ENCODE measurements around the gene GPATCH4. TPM values are rescaled to one million over a fixed set of nuclear protein-coding genes. Genes with fewer than 3 reads are reported as not detected.

The GPATCH4 gene
- total RNA-seq, 1 donor from 2014 or later, result 33.8 TPM

GRCh38 chr1:156547982-156548381 lies 53.3 kb downstream of the GPATCH4 start:
- DNase-seq (ENCODE audit: low read depth), result no peak

GRCh38 chr1:156547434-156547833 lies 53.8 kb downstream of the GPATCH4 start:
- DNase-seq (ENCODE audit: low read depth), result no peak

- DNase-seq (ENCODE audit: low read depth), result no peak
These were observed 55.0 kb downstream of the GPATCH4 start for GRCh38 chr1:156546267-156546666.

- DNase-seq (ENCODE audit: low read depth), result no peak
These were observed 56.6 kb downstream of the GPATCH4 start for GRCh38 chr1:156544592-156545102.

Other genes with a start within 250 kb of the GPATCH4 start
- 0.55 TPM in 1 of 2 replicates, not detected in the other for gene RHBG, start 232.3 kb downstream of the GPATCH4 start, total RNA-seq
- 3.8 and 10.0 TPM in 2 replicates for gene MEF2D, start 100.7 kb downstream of the GPATCH4 start, total RNA-seq
- 1.5 and 14.6 TPM in 2 replicates for gene IQGAP3, start 28.9 kb downstream of the GPATCH4 start, total RNA-seq
- not detected in 2 replicates for gene TTC24, start 21.8 kb downstream of the GPATCH4 start, total RNA-seq
- gene NAXE, start 9.7 kb downstream of the GPATCH4 start, total RNA-seq, result 92.9 and 138 TPM in 2 replicates
- gene HAPLN2, start 17.9 kb upstream of the GPATCH4 start, total RNA-seq, result not detected in 2 replicates
- gene BCAN, start 40.6 kb upstream of the GPATCH4 start, total RNA-seq, result 3.7 TPM in 1 of 2 replicates, not detected in the other
- 1.0 and 1.6 TPM in 2 replicates for gene NES, start 75.9 kb upstream of the GPATCH4 start, total RNA-seq
- 1.4 and 8.3 TPM in 2 replicates for gene CRABP2, start 104.1 kb upstream of the GPATCH4 start, total RNA-seq
- 5.2 and 11.5 TPM in 2 replicates for gene METTL25B, start 127.0 kb upstream of the GPATCH4 start, total RNA-seq
- gene ISG20L2, start 127.3 kb upstream of the GPATCH4 start, total RNA-seq, result 6.3 and 10.3 TPM in 2 replicates
- 26.3 and 40.8 TPM in 2 replicates for gene MRPL24, start 139.6 kb upstream of the GPATCH4 start, total RNA-seq
- 249 and 383 TPM in 2 replicates for gene HDGF, start 150.2 kb upstream of the GPATCH4 start, total RNA-seq
- gene PRCC, start 166.1 kb upstream of the GPATCH4 start, total RNA-seq, result 9.4 and 26.2 TPM in 2 replicates
- 0.30 TPM in 1 of 2 replicates, not detected in the other for gene SH2D2A, start 215.4 kb upstream of the GPATCH4 start, total RNA-seq

Measured in renal cortical epithelial cell (primary cell).